HG03571 (cell line): Measurements from ENCODE around the gene CELF2.
A peak's percentile ranks its signal among the peaks of the same experiment; 100 is the strongest.
"Not testable (repeated sequence)": the region's sequence is repeated elsewhere in the genome, so short reads cannot be mapped to it uniquely, and the experiment has no call there.

Experiments used
- ATAC-seq: cut with Tn5 transposase; IDR thresholded peaks from one replicate; pipeline ENCODE4 v1.9.1; 2021; ENCODE audit not compliant: unreplicated experiment

CELF2 gene

DNA sequence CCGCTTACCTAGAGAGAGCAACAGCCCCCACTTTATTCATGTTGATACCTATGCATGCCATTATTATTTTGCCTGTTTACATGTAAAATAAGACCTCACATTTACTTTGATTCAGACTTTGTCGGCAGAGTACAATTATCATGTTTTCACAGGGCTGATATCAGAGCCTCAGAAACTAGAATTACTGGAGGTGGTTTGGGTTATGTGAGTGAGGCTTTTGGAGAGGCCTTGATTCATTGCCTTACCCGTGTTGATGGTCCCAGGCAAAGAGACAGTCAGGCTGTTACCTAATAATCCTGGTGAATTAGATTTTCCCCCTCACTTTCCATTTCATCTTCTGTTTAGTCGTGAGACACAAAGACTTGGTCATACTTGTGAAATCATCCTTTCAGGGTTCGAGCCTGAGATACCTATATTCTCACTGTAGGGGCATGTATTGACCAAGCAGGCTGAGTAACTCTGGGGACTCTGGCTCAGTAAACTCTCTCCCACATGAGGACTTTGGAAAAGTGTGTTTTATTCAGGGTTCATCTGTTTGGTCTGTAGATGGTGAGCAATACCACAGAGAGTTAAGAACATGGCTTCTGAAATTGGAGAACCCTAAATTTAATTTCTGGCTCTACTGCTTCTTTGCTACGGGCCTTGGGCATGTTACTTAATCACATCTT is 150.9 kb downstream of the CELF2 start:
- no peak for ATAC-seq

DNA sequence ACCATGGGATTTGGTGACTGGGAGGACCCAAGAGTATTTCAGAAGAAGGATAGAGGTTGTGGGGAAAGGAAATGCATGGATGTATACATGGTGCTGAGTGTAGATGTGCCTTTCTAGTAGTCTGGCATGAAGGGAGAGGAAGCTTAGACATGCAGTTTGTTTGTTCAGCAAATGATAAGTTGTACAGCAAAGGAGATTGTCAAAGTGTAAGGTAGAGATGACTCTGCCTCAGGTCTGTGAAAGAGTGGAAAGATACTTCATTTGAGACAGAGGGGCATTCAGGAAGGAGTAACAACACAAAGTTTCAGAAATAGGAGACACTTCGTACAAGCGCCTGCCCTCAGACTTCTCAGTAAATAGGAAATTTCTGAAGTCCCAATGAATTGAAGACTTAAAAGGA is 152.3 kb downstream of the CELF2 start:
- no peak for ATAC-seq

DNA sequence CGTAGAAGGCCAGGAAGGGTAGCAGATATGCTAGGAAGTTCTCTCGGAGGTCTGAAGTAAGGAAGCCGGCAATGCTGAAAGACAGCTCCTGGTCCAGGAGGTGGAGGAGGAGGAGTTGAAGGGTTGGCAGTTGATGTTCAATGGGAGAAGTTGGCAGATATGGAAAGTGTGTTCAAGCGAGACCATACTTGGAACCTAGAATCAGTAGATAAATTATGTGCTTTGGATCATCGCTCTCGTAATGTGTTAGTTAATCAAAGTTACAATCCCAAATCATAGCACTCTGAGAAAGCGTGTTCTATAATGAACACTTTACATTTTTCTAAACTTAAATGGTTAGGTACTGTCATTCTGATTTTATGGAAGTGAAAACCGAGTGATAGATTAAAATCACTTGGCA is 152.9 kb downstream of the CELF2 start:
- no peak for ATAC-seq

DNA sequence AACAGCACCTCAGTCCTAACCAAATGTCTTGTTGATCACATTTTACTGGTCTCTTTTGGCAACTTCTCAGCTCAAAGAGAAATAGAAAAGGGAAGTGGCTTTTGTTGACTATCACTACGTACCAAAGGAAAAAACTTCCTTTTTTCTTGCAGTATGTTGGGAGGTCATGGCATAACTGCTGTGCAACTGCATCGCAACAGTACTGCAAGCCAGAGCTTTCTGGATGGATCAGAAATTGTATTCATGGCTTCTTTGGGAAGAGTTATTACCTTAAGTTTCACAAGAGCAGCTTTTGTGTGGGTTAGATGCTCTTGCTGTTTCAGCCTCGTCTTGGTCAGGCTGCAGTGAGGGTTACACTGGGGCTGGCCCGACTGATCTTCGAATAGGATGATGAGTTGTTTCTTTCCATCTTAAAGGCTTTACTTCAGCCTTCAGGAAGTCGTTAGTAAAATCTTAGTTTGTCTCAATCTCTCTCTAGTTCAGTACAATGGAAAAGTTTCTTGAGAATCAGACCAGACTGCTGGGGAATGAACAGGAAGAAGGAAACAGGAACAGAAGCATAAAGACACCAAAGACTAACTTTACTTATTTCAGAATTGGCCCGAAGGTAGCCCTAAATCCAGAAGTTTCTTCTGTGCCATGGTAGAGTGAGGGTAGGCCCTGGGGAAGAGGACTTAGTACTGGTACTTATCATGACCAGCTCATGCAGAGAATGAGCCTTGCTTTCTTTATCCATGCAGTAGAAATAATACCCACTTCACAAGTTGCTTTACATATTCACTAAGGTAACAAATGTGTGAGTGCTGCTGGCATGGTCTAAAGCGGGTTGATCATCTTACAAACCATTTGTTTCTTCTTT is 153.6 kb downstream of the CELF2 start:
- peak; percentile 35 for ATAC-seq

DNA sequence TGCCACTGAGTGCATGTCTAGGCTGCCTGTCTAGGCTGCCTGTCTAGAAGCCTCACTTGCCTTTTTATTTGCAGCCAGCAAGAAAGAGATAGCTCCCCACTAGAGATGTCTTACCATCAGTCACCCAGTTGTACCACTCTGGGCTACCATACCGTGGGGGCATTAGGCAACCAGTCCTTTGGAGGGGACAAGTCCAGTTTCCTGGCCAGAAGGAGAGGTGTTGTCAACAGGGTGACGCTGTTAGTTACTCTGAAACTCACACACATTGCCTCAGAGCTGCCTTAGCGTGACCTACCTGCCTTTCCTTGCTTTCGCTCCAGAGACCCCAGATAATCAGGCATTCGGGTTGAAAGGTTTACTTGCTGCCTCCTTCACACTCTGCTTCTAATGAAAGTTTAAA is 155.4 kb downstream of the CELF2 start:
- ATAC-seq, result no peak

DNA sequence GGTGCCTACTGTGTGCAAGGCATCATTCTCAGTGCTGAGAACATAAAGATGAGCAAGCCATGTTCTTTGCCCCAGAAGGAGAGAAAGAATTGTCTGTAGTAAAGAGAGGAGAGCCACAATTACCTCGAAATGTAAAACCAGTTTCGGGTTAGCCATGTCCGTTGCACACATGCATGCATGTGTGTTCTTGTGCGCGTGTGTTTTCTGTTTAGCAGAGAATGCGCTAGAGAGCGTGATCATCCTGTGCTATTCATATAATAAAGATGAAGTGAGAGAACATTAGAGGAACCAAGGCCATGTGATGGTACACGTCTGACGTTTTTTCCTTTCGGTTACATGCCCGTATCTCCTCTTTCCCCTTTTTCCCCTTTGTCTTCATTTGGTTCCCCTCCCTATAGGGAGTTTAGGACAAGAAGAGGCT is 158.2 kb downstream of the CELF2 start:
- peak; percentile 32 for ATAC-seq

DNA sequence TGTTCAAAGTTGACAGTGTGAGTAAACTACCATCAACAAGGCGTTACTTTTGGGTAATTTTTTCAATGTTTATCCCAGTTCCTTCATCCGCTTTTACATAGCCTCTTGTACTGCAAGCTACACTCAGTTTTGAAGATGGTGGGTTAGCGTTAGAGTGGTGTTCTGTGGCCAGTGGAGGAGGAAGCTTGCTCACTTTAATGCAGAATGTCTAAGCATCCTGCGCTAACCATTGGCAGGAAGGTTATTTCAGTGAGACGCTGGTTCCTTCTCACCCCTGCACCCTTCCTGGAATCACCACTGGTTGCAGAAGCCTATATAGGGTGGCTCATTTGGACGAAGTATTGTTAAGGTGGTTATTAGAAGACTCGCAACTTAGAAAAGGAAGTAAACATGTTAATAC is 159.1 kb downstream of the CELF2 start:
- no peak for ATAC-seq

DNA sequence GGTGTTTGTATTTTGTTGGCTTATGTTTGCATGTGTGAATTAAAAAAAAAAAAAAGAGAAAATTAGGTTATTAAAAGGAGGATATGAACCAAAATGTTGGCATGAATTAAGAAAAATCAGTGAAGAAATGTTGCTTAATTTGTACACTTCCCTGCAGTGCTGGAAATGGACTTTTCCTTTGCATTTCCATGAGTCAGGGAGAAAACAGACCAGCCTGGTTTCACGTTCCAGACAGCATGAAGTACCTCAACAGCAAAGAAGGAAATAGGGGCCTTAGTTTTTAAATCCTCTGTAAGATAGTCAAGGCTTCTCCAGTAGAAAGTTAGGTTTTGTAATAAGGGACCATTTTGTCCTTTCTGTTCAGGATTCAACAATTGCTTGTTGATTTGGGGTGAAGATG is 159.7 kb downstream of the CELF2 start:
- no peak for ATAC-seq

DNA sequence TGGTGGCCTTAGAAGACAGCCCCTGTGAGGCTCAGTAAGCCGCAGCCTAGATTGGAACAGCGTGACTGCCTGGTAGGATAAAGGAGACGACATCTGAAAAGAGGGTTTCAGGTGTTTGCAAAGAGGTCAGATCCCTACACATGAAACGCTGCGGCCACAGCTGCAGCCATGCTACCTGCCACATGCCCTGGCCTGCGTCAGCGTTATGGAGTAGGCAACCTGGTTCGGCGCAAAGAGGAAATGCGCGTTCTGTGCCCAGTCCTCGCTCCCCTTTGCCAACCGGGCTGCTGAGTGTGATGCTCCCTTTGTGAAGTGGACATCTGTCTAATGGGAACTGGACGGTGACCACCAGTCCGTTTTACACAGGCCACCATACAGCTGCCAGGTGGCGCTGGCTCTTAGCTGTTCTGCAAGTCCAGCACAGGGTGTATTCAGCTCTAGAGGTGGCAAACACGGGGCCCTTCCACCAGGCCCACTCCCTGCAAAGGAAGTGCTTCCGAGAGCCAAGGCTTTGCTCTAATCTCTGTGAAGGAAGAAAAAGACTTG is 160.3 kb downstream of the CELF2 start:
- no peak for ATAC-seq

DNA sequence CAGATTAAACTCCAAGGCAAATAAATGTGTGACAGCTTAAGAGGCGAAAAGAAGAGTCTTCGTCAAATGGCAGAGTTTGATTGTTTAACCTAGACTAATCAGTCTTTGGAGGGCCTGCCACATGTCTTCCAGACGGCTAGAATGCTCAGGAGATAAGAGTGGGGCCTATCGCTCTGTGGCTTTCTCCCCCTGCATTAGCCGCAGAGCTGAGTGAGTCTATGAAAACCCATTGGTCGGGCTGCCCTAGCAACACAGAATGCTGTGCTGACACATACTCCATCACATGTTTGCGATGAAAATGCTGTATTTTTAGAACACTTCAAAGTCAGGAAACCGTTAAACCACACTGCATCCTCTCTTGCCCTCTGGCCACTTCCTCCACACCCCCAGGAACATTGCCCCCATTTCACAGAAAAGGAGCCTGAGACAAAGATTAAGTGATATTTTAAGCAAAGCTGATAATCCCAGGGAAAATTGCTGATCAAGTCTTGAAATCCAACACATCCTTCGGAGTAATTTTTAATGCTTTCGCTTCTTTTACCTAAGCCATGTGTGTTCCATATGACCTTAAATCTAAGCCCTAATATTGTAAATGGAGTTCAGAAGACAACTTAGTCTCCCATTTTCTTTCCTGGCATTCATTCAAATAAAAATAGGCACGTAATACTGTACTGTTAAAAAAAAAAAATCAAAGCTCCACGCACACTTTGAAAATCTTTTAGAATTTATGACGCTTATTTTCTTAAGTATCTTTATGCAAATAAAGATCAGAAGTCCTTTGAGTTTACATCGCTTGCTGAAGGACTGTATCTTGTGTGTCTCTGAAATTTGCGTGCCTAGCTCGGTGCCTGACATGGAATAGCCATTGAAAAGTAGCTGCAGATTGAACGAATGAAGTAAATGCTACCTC is 161.2 kb downstream of the CELF2 start:
- ATAC-seq, result peak; percentile 84

DNA sequence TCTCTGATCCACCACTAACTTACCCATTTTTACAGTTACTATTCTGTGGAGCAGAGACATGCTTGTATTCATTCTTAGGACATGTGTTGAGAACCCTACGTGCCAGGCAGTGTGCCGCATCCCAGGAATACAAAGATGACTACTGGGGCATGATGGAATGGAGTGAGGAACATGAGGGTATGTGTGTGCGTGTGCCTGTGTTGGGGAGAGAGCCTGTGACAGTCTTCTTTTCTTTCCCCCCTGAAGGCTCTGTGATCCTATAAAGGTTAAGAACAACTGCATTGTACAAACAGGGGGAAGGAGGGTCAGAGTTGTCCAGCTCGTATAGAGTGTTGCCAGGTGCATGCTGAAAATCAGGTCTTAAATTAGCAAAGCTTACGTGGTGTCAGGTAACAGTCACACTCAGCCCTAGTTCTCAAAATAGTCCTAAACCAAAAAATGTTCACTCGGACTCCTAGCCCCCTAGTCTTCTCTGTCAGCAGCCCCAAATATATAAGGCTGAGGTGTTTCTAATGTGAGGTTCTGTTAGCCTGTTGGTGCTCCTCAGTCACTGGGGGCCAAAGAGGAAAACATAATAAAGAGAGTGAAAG is 161.9 kb downstream of the CELF2 start:
- ATAC-seq, result no peak

DNA sequence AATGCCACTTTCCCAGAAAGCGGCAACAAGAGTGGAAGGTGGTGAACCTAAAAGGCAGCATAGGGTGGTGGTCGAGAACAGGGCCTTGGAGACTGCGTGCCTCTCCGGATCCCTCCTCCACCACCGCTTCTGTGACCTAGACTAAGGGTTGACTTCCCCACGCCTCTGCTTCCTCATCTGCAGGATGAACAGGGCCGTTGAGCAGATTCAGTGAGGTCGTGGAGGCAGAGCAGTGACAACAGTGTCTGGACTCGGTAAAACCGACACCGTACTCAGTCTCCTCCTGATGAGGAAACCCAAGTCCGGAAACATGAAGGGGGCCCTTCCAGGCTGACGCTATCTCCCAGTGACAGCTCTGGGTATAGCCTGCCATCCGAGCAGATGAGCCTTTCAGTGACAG is 162.6 kb downstream of the CELF2 start:
- ATAC-seq, result peak; percentile 24

DNA sequence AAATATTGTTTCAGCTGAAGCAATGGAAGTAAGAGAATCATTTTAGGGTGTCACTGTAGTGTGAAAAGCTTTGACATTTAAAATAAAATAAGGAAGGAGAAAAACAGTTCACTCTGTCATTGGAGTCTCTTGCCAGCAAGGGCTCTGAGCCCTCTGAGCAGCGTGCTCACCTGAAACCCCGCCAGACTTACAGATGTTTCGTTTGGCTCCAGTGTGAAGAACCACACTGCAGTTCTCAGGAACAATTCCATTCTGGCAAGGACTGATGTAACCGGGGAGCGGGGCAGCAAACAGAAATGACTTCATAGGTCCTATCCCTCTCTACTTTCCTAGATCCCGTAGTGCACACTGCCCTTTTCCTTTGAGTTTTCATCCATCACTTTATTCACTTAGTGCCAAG is 164.3 kb downstream of the CELF2 start:
- ATAC-seq, result no peak

DNA sequence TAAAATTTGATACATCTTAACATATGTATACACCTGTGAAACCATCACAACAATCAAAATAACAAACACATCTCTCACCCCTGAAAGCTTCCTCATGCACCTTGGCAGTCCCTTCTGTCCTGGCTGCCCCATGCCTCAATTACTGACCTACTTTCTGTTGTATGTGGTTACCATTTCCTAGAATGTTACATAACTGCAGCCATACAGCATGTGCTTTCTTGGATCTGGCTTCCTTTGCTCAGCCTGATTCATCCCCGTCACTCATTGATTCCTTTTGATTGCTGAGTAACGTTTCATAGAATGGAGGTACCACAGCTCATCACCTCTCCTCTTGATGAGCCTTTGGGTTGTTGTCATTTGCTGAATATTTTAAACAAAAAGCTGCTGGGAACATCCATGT is 165.3 kb downstream of the CELF2 start:
- ATAC-seq, result no peak

DNA sequence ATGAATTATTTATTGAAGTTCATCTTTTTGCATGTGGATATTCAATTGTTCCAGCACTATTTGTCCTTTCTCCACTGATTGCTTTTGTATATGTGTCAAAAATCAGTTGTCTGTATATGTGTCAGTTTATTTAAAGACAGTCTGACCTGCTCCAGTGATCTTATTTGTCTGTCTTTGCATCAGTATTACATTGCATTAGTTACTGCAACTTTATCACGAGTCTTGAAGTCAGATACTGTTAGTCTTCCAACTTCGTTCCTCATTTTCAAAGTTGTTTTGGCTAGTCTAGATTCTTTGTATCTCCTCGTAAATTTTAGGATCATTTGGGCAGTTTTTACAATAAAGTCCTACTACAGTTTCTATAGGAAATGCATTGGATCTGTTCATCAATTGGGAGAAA is 166.4 kb downstream of the CELF2 start:
- ATAC-seq, result no peak

DNA sequence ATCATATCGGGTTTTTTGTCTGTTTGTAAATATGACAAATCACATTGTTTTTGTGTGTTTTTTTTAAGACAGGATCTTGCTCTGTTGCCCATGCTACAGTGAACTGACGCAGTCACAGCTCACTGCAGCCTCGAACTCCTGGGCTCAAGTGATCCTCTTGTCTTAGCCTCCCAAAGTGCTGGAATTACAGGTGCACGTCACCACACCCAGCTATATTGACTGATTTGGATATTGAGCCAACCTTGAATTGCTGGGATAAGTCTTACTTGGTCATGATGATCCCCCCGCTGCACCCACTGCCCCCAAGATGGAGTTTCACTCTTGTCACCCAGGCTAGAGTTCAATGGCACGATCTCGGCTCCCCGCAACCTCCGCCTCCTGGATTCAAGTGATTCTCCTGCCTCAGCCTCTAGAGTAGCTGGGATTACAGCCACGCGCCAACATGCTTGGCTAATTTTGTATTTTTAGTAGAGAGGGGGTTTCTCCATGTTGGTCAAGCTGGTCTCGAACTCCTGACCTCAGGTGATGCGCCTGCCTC is 167.5 kb downstream of the CELF2 start:
- not testable (repeated sequence) for ATAC-seq

DNA sequence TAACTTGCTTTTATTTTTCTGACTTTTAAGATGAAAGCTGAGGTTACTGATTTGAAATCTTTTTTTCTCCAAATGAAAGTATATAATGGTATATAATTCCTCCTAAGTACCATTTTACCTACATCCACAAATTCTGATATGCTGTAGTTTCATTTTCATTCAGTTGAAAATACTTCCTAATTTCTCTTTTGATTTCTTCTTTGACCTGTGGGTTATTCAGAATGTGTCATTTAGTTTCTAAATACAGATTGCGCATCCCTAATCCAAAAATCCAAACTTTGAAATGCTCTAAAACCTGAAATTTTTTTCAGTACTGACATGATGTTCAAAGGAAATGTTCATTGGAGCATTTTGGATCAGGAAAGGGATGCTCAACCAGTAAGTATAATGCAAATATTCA is 168.7 kb downstream of the CELF2 start:
- ATAC-seq, result no peak

DNA sequence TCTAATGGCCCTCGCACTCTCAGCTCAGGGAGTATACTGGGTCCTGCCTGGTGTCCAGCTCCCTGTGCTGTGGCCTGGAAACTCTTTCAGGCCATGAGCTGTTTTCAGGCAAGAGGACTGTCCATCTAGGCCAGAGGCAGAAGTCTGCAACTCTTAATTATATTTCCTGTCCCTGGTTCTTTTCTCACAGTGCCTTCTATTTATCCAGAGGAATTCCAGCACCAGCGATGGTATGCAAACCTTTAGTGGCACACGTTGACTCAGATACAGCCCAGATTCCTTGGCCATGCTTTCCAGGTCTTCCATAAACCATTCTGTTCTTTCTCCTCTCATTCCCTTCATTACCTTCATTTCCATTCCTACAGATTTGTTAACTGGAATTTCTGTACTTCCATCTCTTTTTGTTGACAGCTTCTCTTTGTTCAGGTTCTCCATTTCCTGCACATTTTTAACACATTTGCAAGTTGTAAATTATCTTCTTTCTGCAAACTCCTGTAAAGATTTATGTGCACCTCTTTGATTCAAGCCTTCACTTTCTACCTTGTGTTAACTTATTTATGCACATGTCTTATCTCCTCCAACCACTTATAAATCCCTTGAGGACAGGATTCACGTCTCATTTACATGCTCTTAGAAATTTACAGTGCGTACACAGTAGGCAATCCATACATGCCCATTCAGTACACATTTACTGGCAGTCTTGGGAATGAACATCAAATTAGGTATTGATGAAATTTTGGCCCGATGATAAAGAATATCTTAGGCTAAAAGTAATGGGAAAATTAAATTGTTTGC is 172.1 kb downstream of the CELF2 start:
- ATAC-seq, result no peak

DNA sequence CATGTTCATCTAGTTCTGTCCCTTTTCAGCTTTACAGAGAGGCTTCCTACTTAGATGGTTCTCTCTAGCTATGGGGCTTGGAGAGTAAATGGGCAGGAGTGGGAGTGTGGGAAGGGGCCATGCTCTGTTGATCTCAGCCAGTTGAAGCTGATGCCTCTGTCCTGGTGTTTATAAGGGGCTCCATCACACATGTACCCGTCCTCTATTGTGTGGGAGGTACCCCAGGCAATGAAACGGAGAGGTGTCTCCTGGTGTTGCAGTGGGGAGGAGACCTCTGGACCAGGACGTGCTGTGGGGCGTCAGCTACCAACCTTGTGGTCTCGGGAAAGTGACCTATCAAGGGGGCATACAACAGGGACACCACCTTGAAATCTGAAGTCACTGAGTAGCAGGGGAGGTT is 173.5 kb downstream of the CELF2 start:
- ATAC-seq, result no peak

DNA sequence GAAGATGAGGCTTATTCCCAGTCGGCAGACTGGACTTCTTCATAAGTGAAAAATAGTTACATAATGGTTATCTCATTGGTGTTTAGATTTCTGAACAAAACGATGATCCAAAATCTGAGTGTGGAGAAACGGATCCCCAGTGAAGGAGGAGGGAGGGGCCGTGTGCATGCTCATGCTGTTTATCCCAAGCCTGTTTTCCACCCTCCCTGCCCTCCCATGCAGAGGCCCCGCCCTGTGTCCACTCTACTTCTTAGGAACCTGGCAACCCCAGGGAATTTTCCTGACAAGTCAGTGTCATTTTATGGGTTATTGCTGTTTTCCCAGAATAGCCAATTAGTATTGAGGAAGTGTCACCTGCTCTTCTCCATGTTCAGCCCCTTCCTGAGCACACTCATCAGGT is 174.0 kb downstream of the CELF2 start:
- ATAC-seq, result no peak
